HG03060 (cell line): Measurements from ENCODE around the gene NAV1.
"Not testable (repeated sequence)": the region's sequence is repeated elsewhere in the genome, so short reads cannot be mapped to it uniquely, and the experiment has no call there.

Source experiments
- ATAC-seq: cut with Tn5 transposase; IDR thresholded peaks from one replicate; pipeline ENCODE4 v1.9.1; 2021; ENCODE audit warnings: low read depth, moderate number of reproducible peaks; ENCODE audit not compliant: unreplicated experiment

NAV1 gene

DNA sequence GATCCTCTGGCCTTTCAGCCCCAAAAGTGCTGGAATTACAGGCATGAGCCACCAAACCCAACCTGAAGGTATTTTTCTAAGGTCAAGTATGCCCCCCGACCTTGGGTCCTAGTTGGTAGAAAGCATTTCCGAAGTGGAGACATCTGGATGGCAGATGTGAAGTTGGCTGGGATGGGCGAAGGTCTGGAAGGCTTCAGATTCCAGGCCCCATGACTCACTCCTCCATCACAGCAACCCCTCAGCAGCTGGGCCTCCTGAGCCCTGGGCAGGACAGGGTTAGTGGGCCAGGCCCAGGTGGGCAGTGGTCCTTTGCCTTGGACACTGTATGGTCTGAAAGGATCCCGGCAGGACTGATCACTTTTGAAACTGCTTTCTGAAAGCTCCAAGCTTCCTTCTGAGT is 23.3 kb downstream of the NAV1 start:
- no peak for ATAC-seq

DNA sequence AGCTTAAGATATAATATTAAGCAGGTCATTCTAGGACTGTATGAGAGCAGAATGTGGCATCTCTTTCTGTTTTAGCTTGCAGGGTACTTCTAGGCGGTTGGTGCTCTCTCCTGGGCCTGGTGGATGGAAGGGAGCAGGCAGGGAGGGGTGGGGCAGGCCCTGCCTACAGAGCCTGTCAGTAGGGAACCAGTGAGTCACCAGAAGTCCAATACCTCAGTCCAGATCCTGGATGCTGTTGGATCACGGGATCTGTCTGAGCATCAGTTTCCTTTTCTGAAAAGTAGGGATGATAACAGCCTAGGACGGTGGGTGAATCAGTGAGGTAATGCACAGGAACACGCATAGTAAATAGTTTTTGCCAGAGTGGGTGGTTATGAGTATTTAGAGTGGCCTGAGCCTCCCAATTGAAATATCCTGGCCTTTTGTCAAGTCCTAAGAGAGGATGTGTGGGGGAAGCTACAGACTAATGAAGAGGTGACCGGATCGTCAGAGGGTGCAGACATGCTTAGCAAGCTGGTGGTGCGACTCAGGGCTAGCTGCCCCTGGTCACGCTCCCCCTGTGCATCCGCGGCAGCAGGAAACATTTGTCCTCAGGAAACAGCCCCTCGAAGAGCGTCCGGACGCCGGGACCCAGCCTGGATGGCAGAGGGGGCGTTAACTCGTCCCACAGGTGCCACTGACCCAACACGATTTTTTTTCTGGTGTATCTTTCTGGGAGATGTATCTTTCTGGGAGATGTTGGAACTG is 23.9 kb downstream of the NAV1 start:
- no peak for ATAC-seq

DNA sequence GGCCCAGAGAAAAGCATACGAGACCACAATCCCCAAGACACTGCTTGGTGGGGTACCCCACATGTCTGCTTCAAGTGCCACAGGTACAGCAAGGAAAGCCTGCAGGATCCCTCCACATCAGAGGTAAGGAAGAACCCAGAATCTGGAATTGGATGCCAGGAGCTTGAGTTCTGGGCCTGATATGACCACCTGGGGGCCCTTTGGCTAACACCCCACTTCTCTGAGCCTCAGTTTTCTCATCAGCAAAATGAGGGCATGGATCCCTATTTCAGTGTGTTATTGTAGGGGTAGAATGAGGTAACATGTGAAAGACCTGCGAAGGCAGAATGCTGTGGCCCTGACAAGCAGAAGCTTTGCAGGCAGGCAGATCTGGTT is 24.5 kb downstream of the NAV1 start:
- ATAC-seq, result no peak

DNA sequence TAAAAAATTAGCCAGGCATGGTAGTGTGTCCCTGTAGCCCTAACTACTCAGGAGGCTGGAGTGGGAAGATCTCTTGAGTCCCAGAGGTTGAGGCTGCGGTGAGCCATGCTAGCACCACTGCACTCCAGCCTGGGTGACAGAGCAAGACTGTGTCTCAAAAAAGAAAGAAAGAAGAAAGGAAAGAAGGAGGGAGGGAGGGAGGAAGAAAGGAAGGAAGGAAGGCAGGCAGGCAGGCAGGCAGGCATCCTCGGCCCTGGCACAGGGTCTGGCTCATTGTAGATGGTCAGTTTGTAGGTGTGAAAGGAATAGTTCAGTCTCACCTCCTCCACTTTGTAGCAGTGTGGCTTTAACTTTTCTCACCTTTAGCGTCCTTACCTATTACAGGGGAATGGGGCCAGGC is 25.0 kb downstream of the NAV1 start:
- ATAC-seq, result no peak

DNA sequence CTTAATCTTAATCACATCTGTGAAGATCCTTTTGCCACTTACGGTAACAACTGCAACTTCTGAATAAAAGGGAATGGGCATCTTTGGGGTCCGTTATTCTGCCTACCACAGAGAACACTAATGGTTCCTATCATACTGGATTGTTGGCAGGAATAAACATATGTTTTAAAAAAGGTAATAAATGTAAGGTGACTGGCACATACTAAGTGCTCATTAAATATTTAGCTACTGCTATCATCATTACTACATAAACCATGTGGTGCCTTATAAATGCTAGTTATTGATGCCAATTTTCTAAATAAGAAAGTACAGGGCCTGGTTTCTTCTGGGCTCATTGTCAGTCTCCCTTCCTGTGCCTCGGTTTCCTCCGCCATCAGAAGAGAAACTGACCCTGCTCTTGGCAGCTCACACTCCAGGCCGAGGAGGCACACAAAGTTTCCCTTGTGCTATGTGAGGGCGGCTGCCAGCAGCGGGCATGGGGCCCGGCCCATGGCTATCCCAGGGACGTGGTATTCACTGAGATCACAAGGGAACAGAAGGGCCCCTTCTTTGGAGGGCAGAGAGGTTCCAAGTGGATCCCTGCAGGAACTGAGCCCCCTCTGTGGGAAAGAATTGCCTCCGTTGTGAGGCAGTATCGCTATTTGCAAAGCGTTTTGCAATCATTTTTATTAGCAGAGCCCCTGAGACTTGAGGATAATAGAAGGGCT is 26.2 kb downstream of the NAV1 start:
- ATAC-seq, result no peak

DNA sequence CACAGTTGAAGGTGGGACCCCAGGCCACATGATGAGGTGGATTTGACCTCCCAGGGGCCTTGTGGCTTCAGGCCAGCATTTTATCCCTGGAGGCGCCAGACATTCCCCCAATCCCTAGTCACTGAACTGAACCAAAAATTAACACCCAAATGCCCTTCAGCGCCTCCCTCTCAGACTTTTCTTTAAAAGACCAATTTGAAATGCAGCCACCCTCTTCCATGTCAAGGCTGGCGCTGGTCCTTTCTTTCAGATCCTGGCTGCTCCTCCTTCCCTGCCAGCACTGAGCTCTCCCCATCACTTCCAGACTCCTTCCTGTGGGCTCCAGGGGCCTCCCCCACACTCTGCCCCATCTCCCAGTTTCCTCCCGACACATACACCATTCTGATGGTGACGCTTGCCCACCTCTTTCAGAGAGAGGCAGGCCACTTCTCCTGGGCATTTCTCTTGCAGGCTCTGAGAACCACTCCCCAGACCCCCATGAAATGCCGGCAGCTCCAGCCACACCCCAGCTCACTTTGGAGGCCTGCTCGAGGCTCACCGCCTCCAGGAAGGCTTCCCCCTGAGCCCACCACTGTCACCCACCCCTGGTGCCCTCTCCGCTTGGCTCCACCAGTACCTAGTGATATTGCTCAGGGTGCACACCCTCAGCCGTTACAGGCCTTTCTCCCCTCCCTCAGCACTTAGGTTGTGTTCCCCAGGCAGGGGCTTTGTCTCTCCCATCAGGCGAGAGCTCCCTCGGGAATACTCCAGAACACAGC is 27.0 kb downstream of the NAV1 start:
- ATAC-seq, result no peak

DNA sequence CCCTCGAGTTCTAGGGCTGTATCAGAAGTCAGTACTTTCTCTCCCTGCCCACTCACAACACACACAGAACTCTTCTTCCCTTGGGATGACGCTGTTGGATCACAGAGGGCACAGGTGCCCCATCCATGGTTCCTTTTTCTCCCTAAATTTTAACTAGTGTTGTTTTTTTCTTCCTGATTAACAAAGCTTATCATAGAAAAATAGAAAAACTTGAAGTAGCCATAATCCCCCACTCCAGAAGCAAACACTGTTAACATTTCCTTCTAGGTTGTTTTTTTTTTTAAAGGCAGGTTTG is 27.5 kb downstream of the NAV1 start:
- no peak for ATAC-seq

DNA sequence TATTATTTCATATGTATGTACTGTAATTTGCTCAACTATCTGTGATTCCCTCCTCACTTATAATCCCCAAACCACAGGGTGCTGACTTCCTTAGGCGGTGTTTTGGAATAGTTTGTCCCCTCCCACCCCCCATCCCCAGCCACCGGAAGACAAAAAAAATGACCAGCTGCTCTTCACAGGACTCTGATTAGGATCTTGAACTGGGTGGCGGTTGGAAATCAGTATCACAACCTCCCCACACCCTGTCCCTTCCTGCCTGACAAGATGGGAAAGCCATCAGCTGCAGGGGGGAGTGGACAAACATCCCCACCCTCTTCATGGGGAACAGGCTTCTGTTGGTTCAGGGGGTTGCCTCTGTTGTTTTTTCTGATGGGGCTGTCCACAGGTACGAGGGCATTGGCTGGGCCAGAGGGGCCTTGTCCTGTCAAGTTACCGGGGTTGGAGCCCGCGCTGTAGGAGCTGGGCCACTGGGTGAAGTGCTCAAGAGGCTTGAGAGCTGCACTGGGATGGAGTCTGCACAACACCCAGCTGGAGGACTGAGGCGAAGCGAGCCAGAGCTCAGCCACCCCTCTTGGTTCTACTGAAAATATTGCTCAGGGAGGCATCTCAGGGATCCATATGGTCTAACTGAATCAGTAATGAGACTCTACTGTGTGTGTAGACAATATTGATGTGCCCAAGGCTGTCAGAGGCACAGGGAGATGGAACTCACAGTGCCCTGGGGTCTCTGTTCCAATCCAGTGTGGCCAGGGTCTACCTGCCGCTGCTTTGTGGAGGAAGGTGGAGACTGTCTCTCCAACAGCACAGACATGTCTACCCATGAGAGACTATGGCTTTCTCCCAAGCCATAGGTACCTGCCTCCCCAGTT is 28.2 kb downstream of the NAV1 start:
- no peak for ATAC-seq

DNA sequence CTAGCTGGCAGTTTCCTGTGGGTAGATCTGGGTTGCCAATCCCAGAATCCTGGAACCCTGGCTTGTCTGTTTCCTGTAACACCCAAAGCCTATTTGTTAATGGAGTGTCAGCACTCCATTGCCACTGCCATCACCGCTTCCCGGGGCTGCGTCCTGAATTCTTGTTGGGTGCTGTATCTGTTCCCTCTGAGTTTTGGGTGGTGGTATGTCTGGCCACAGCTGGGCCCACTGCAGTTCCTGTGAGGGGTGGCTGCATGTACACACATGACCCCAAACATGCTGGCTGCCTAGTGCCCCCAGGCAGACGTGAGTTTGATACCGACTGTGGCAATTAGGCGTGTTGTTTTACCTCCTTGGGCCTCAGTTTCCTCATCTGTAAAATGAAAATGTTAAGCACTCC is 29.3 kb downstream of the NAV1 start:
- no peak for ATAC-seq

DNA sequence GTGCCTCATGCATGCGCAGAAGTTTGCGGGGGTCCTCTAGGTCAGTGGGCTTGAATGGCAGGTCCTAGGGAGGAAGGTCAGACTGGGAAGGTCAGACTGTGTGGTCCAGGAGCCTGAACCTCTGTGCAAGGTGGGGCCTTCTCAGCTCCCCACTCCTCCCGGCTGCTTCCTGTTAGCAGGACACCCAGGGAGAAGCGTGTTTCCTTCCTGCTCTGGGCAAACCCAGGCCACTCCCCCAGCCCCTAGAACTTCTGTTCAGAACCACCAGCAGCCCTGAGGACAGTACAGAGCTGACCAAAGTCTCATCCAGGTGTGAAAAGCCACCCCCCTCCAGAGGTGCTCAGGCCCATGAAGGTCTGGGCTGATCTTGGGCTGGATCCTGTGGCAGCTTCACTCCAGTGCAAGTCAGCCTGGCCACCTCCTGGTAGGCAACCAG is 29.9 kb downstream of the NAV1 start:
- no peak for ATAC-seq

DNA sequence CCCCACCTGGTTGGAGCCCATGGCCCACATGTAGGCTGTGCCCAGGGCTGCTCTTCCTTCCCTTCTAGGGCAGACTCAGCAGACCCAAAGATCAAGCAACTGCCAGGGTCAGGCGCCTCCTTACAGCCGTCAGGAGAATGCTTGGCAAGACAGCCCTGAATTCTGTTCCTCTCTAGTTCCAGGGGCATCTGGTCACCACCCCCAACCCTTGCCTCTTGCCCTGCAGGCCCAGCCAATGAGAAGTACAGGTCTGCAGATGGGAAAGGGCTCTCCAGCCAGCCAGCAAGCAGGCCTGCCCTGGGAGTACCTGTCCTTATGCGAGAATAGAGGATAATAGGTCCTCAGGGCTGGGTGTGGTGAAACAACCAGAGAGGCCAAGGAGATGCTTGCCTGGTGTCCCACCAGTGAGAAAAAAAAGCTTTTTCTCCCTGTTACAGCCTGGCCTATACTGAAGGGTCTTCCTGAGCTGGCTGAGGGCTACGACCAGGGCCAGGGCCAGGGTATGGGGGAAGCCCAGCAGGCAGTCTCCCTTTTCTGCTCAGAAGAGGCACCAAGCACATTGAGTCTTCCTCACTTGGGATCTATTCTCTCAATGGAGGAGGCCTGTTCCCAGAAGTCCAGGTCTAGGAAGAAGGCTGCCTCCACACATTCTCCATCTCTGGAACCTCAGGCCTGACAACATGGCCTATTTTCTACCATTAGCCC is 31.4 kb downstream of the NAV1 start:
- ATAC-seq, result no peak

DNA sequence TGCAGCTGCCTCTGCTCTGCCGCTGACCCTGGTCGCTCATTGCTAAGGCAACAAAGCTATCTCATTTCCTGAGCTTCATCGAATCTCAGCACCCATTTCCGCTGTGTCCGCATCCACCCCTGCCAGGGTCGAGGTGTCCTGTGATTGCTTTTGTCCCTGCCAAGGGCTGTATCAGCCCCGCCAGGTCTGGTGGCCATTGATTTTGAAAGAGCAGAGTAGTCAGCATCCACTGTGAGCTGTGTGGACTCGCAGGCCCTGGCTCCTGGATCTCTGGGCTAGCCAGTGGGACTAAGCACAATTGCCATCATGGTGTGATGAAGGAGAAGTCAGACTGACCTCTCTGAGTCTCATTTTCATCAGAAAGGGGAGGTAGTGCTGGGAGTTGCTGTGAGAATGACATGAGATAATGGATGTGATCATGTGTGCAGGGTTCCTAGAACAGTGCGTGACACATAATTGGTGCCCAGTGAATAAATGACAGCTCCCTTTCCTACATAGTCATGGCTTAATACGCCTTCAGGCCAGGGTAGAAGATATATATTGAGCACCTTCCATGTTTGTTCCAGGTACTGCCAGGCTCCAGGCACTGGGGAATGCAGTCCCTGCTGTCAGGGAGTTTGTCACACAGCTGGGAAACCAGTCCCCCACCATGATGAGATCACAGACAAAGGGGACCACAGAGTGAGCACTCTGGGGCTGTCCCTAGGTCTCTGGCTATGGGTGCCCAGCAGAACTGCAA is 32.1 kb downstream of the NAV1 start:
- ATAC-seq, result no peak

DNA sequence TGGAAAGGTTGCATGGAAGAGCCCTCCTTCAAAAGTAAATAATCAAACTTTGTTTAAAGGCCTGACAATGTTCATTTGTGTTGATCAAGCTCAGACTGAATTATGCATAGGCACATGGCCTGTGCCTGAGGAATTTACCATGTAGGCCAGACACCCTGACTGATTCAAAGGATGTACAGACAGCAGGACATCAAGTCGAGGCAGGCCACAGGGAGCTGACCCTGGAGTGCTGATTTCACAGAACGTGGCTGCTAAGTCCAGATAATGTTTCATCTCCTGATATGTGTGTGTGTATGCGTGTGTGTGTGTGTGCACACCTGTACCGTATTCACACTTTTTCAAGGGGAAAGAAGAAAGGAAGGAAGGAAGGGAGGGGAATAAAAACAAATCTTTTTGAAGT is 34.1 kb downstream of the NAV1 start:
- ATAC-seq, result no peak

DNA sequence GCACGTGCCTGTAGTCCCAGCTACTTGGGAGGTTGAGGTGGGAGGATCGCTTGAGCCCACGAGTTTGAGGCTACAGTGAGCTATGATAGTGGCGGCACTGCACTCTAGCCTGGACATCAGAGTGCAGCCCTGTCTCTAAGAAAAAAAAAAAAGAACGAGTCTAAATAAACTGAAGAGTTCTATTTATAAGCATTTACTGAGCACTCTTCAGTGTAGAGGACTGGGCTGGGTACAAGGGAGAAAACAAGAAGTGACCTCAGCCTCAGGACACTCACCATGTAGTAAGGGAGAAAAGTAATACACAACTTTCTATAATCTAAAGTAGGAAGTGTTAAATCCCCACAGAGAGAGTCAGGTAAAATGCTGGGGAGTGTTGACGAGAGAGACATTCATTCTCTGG is 35.0 kb downstream of the NAV1 start:
- no peak for ATAC-seq

DNA sequence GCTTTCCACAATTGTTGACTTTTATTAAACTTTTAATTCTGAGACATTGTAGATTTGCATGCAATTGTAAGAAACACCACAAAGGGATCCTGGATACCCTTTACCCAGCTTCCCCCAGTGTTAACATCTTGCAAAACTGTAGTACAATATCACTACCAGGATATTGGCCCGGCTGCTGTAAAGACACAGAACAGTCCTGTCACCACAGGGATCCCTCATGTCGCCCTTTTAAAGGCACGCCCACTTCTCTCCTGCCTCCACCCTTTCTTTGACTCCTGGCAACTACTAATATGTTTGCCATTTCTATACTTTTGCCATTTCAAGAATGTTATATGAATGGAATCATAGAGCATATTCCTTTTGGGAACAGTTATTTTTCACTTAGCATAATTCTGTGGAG is 37.0 kb downstream of the NAV1 start:
- no peak for ATAC-seq

DNA sequence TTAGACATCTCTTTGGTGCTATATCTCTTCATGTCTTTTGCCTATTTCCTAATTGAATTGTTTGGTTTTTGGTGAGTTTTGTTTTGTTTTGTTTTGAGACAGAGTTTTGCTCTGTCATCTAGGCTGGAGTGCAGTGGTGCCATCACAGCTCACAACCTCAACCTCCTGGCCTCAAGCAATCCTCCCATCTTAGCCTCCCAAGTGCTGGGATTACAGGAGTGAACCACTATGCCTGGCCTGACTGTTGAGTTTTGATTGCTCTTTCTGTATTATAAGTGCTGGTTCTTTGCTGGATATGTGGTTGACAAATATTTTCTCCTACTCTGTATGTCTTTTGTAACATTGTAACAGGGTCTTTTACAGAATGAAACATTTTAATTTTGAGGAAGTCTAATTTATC is 38.0 kb downstream of the NAV1 start:
- ATAC-seq, result no peak

DNA sequence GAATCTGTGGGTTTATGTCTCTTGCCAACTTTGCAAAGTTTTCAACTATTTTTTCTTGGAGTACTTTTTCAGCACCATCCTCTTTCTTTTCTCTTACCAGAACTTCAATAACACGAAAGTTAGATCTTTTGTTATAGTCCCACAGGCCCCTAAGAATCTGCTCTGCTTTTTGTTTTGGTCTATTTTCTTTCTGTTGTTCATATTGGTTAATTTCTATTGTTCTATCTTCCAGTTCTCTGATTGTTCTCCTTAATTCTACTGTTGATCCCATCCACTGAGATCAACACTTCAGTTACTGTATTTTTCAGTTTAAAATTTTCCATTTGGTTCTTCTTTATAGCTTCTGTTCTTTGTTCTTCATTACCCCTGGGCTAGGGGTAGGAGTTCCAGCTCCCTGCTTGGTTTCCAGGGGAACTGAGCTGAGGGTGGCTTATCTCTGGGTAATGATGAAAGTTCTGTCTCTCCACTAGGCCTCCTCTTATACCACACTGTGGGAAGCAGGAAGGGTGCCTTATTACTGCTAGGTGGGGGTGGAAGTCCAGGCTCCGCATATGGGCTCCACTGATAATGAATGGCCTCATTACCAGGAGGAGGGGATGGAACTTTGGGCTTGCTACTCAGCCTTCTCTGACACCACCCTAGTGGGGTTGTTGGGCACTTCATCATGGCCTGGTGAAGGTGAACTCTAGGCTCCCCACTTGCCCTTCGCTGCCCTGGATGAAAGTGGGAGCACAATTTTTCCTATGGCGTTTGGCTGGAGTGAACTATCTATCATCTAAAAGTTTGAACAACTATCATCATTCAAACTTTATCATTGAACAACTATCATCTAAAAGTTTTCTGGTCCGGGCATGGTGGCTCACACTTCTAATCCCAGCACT is 39.3 kb downstream of the NAV1 start:
- no peak for ATAC-seq

DNA sequence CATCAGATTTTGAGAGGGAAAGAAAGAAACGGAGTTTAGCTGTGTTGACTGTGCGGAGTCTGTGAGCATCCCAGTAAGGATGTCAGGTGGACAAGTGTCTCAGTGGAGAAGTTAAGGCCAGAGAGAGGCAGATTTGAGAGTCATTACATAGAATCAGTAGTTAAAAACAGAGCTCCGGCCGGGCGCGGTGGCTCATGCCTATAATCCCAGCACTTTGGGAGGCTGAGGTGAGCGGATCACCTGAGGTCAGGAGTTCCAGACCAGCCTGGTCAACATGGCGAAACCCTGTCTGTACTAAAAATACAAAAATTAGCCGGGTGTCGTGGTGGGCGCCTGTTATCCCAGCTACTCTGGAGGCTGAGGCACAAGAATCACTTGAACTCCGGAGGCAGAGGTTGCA is 42.4 kb downstream of the NAV1 start:
- ATAC-seq, result not testable (repeated sequence)
